Keratinocyte (primary cell): ENCODE results near the gene BABAM2. TPM values are rescaled to one million over a fixed set of nuclear protein-coding genes. Genes with fewer than 3 reads are reported as not detected.
A peak's percentile ranks its signal among the peaks of the same experiment; 100 is the strongest.

ENCODE experiments used
- DNase-seq: peaks from one replicate; pipeline ENCODE4 v3.0.0-alpha.2; 2011; ENCODE audit warnings: low read depth, missing footprints, low spot score
- FAIRE-seq: peaks from 2 replicates; lab custom pipeline; 2011; peaks lifted over from hg19 to GRCh38; lab: Jason Lieb, UNC
- H2AFZ ChIP-seq: 2 replicates; pipeline ENCODE4 v1.6.0; 2012; ENCODE audit warnings: low read length, control low read depth, inconsistent platforms; ENCODE audit not compliant: control insufficient read depth
- H3K27ac ChIP-seq: 2 replicates; pipeline ENCODE4 v1.5.1; 2011; ENCODE audit warnings: low read length; ENCODE audit not compliant: control insufficient read depth, insufficient read depth
- H3K27me3 ChIP-seq: 3 replicates; pipeline ENCODE4 v1.6.0; 2011; ENCODE audit warnings: low read length; ENCODE audit not compliant: control insufficient read depth, insufficient read depth; ENCODE audit errors: extremely low read depth
- H3K36me3 ChIP-seq, 2 experiments: 2 replicates in 1 of 2; 3 replicates in 1 of 2; pipeline ENCODE4 v1.5.1; 2011; ENCODE audit warnings: low read length in 2 of 2, mild to moderate bottlenecking in 1 of 2; ENCODE audit not compliant: control insufficient read depth in 2 of 2, insufficient read depth in 2 of 2; ENCODE audit errors: extremely low read depth in 1 of 2
- H3K4me1 ChIP-seq: 3 replicates; pipeline ENCODE4 v1.5.1; 2011; ENCODE audit warnings: low read length; ENCODE audit not compliant: control insufficient read depth, insufficient read depth; ENCODE audit errors: extremely low read depth
- H3K4me2 ChIP-seq: 3 replicates; pipeline ENCODE4 v1.6.0; 2011; ENCODE audit warnings: low read depth, low read length; ENCODE audit not compliant: control insufficient read depth, insufficient read depth; ENCODE audit errors: extremely low read depth
- H3K4me3 ChIP-seq, 3 experiments: fragments of 200-600 bp in 1 of 3; sonication (generic) in 1 of 3; 2 replicates in 2 of 3; 3 replicates in 1 of 3; pipeline ENCODE4 v1.5.1; 2011 to 2016; ENCODE audit warnings: low read length in 3 of 3, mild to moderate bottlenecking in 3 of 3, control low read depth in 2 of 3, inconsistent platforms in 1 of 3, low read depth in 1 of 3, mixed read lengths in 1 of 3, mixed run types in 1 of 3, moderate library complexity in 1 of 3; ENCODE audit not compliant: control insufficient read depth in 2 of 3, insufficient read depth in 2 of 3; ENCODE audit errors: extremely low read depth in 1 of 3
- H3K79me2 ChIP-seq: 2 replicates; pipeline ENCODE4 v1.6.0; 2012; ENCODE audit warnings: low read length; ENCODE audit not compliant: control insufficient read depth, insufficient read depth
- H3K9ac ChIP-seq: 3 replicates; pipeline ENCODE4 v1.6.0; 2011; ENCODE audit warnings: low read length; ENCODE audit not compliant: control insufficient read depth, insufficient read depth; ENCODE audit errors: extremely low read depth
- H3K9me1 ChIP-seq: 3 replicates; pipeline ENCODE4 v1.6.0; 2011; ENCODE audit warnings: low read length; ENCODE audit not compliant: control insufficient read depth, insufficient read depth; ENCODE audit errors: extremely low read depth
- H3K9me3 ChIP-seq: 2 replicates; pipeline ENCODE4 v1.5.1; 2012; ENCODE audit warnings: low read depth, low read length; ENCODE audit not compliant: control insufficient read depth
- H4K20me1 ChIP-seq: 3 replicates; pipeline ENCODE4 v1.6.0; 2011; ENCODE audit warnings: low read length; ENCODE audit not compliant: control insufficient read depth, insufficient read depth; ENCODE audit errors: extremely low read depth
- EZH2 ChIP-seq: IDR thresholded peaks from one replicate; pipeline ENCODE4 v1.6.1; 2012; ENCODE audit warnings: inconsistent platforms, mild to moderate bottlenecking, low read length, moderate library complexity
- dilution Hi-C: fragments of 300-500 bp; cut with MboI; formaldehyde crosslinking; loops from one replicate; pipeline ENCODE4 v1.7.0; 2020; ENCODE audit warnings: low sequenced_read_pairs; ENCODE audit not compliant: extremely low pct_ligation_motif_present
- polyA plus RNA-seq, 5 experiments: library from polyadenylated mRNA; depleted of rRNA in 3 of 5; stranded (reverse) in 3 of 5; stranded (forward) in 1 of 5; unstranded in 1 of 5; fragments of >200 nt; gene quantifications; 1 replicate in 1 of 5; 2 replicates in 3 of 5; 3 replicates in 1 of 5; pipeline versions ENCODE4 v1.2.1 to v1.2.3, GENCODE V29; 2011 to 2012; ENCODE audit warnings: missing spikeins in 2 of 5, low read depth in 1 of 5, low replicate concordance in 1 of 5
- TF ChIP-seq, protein P1 (sequence below), 3 experiments: IDR thresholded peaks in 1 of 3; conservative IDR thresholded peaks in 1 of 3; optimal IDR thresholded peaks in 1 of 3; 2 replicates in 2 of 3; 3 replicates in 1 of 3; pipeline versions ENCODE3 to v1.5.1; 2011; ENCODE audit warnings: low read length in 3 of 3, mild to moderate bottlenecking in 3 of 3, moderate library complexity in 2 of 3, control low read depth in 1 of 3, inconsistent platforms in 1 of 3; ENCODE audit not compliant: insufficient read depth in 2 of 3; ENCODE audit errors: extremely low read depth in 1 of 3

Gene BABAM2
- polyA plus RNA-seq, 1 donor (not counting 4 experiments of a cell fraction or from before 2014, with no cell fraction given), result 29.8 TPM

DNA sequence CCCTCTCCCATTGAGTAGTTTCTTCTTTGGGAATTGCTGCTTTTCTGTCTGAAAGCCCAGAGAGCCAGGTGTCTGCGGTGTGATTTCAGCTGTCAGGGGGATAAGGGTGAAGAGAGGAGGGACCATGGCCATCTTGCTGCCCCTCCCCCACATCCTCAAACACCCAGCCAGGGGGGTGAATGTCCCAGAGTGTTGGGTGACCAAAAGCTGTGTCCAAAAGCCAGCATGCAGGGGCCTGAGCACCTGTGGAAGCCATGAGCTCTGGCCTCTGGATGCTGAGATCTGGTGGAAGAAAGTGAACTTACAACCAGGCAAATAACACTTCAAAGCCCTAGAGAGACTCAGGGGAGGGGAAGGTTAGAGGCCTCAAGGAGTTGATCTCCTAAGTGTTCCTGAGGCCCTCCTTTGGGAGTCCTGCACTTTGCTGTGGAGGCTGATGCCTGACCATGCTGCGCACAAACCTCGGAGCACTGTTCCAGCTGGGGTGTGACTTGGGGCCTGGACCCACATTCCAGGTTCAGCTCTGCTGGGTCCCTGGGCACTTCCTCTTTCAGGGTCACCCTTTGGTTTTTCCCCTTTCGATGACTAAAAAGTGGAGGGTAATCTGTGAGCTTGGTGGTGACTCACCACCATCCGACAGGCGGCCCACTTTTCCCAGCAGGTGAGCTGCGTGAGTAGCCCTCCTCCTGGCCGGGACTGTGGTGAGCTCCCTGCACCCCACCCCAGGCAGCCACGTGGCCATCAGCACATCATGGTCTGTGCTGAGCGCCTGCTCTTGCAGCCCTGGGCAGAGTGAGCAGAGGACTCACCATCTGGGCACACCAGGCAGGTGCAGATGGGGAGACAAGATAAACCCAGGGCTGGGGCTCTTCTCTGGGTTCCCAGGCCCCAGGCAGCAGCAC is 435.3 kb downstream of the BABAM2 start:
- Histone ChIP-seq H3K4me2 (no peak overlapping the region), H3K9ac (no peak overlapping the region), H3K4me1 (peaks cover 10% of the 10 kb centered on the region), H3K27ac (no peak overlapping the region), H2AFZ (no peak overlapping the region), H3K9me3 (no peaks in the 10 kb centered on the region), H3K4me3 (no peak overlapping the region), H4K20me1 (no peaks in the 10 kb centered on the region), H3K79me2 (no peaks in the 10 kb centered on the region), H3K36me3 (no peaks in the 10 kb centered on the region), H3K27me3 (no peaks in the 10 kb centered on the region), H3K9me1 (no peaks in the 10 kb centered on the region)
- dilution Hi-C loops, result no loop called here
- FAIRE-seq (no peak), DNase-seq (peak; percentile 5)
- TF ChIP-seq, protein P1, sequence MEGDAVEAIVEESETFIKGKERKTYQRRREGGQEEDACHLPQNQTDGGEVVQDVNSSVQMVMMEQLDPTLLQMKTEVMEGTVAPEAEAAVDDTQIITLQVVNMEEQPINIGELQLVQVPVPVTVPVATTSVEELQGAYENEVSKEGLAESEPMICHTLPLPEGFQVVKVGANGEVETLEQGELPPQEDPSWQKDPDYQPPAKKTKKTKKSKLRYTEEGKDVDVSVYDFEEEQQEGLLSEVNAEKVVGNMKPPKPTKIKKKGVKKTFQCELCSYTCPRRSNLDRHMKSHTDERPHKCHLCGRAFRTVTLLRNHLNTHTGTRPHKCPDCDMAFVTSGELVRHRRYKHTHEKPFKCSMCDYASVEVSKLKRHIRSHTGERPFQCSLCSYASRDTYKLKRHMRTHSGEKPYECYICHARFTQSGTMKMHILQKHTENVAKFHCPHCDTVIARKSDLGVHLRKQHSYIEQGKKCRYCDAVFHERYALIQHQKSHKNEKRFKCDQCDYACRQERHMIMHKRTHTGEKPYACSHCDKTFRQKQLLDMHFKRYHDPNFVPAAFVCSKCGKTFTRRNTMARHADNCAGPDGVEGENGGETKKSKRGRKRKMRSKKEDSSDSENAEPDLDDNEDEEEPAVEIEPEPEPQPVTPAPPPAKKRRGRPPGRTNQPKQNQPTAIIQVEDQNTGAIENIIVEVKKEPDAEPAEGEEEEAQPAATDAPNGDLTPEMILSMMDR (optimal IDR thresholded peaks at IDR 0.05 in 1 of 3, IDR thresholded peaks at IDR 0.05 in 1 of 3, conservative IDR thresholded peaks at IDR 0.05 in 1 of 3; ENCODE audit: extremely low read depth in 1 of 3, insufficient read depth in 2 of 3, low read length in 3 of 3), result no peak
- TF ChIP-seq EZH2, result no peak

DNA sequence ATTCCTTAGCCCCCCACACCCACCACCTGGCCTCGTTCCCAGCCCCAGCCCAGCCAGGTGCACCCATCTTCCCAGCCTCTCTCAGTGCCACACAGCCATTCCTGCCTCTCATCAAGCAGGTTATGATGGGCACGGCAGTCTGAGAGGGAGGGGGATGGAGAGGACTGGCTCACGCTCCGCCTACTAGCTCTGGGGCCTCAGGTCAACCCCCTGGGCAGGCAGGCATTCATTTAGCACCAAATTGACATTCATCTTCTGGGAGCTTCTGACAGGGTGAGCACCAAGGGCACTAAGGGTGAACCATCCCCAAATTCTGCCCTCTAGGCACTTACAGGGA is 435.9 kb downstream of the BABAM2 start:
- FAIRE-seq, result no peak
- H3K4me2 ChIP-seq, result no peak overlapping the region

More for the DNA sequence above, 435.9 kb downstream of the BABAM2 start:
- H3K9me3 ChIP-seq, result no peaks in the 10 kb centered on the region
- no peaks in the 10 kb centered on the region for H4K20me1 ChIP-seq
- no peaks in the 10 kb centered on the region for H3K79me2 ChIP-seq
- no peaks in the 10 kb centered on the region for H3K36me3 ChIP-seq
- H3K9me1 ChIP-seq, result no peaks in the 10 kb centered on the region
- H3K4me3 ChIP-seq, result no peak overlapping the region
- peaks cover 10% of the 10 kb centered on the region for H3K4me1 ChIP-seq
- H3K27ac ChIP-seq, result no peak overlapping the region
- H2AFZ ChIP-seq, result no peak overlapping the region
- dilution Hi-C loops, result no loop called here
- no peaks in the 10 kb centered on the region for H3K27me3 ChIP-seq
- TF ChIP-seq EZH2, result no peak
- TF ChIP-seq, protein P1 (optimal IDR thresholded peaks at IDR 0.05 in 1 of 3, IDR thresholded peaks at IDR 0.05 in 1 of 3, conservative IDR thresholded peaks at IDR 0.05 in 1 of 3; ENCODE audit: extremely low read depth in 1 of 3, insufficient read depth in 2 of 3, low read length in 3 of 3), result no peak
- no peak overlapping the region for H3K9ac ChIP-seq
- no peak for DNase-seq
